HG02623 (cell line): Measurements from ENCODE around the gene CPE.

Experiments
- ATAC-seq: cut with Tn5 transposase; IDR thresholded peaks from one replicate; pipeline ENCODE4 v1.9.1; 2021; ENCODE audit warnings: moderate library complexity; ENCODE audit not compliant: unreplicated experiment

Gene CPE

DNA sequence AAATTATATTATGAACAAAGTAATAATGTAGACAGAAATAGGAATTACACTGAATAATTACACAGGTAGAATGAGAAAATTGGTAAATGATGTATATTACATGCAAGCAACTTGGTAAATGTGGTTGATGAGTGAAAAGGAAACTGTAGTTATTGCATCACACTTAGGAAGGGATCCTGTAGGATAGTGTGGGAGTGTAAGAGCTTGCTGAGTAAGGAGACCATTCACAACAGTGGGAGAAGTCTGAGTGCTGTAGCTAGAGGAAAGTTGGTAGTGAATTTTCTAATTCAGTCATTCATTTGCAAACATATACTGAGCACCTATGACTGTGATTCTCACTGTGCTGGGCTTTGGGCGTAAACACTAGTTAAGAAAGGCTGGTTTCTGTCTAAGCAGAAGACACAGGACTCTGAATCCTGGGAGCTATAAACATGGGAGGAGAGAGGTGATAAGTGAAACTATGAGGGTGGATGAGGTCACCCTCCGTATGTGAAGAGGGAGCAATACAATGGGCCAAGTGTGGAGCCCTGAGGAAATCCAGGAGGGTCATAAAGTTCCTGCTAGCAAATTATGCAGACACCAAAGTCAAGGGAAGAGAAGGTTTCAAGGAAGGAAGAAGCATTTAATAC is 14.2 kb upstream of the CPE start:
- ATAC-seq = no peak

DNA sequence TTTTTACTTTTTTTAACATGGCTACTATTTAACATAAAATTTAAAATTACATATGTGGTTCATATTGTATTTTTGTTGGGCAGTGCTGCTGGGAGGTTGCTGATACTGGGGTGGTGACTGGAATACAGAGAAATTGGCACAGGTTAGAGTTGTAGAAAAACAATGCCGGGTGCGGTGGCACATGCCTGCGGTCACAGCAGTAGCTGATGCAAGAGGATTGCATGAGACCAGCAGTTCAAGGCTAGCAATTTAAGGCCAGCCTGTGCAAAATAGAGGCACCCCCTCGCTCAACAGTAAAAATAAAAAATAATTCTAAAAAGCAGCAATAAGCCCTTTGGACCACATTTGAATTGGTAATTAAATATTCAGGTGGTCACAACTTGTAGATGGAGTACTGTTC is 11.8 kb upstream of the CPE start:
- ATAC-seq = no peak

DNA sequence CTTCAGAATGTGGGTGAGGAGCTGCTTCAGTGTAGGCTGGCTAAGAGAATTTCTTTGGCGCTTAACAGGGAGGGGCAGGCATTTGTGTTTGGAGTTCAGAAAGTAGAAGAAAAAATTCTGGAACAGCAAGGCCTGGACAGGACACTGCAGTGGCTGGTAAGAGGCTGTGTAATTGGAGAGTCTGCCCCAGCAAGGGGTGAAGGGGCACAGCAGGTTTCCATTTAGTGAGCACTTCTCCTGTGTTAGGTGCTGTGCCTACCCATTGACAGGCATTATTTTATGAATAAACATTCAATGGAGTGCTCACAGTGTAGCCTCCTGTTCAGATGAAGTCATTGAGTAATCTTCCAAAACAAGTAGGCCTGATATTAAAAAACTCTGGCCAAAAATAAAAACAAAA is 10.7 kb upstream of the CPE start:
- ATAC-seq = no peak

DNA sequence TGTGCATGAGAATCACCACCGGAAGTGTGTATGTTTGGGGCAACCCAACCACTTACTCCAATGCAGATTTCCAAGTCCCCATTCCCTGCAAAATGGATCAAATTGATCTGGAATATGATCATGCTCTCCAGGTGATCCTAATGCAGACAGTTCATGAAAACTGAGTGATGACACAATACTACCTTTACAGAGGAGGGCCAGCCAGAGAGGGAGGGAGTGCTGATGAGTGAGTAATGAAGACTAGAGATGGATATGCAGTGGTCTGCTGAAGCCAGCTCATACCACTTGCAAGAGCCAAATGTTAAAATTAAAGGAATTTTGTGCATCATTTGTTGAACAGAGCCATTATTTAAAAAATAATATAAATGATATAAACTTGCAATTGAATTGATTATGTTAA is 10.2 kb upstream of the CPE start:
- no peak for ATAC-seq

DNA sequence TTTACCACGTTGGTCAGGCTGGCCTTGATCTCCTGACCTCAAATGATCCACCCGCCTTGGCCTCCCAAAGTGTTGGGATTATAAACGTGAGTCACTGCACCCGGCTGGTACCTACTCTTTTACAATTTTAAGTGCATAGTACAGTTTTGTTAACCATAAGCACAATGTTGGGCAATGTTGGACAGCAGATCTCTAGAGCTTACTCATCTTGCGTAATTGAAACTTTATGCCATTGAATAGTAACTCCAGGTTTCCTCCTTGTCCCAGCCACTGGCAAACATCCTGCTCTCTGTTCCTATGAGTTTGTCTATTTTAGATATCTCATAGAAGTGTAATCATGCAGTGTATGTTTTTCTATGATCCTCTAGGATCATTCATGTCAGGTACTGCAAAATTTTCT is 9.3 kb upstream of the CPE start:
- ATAC-seq = no peak

DNA sequence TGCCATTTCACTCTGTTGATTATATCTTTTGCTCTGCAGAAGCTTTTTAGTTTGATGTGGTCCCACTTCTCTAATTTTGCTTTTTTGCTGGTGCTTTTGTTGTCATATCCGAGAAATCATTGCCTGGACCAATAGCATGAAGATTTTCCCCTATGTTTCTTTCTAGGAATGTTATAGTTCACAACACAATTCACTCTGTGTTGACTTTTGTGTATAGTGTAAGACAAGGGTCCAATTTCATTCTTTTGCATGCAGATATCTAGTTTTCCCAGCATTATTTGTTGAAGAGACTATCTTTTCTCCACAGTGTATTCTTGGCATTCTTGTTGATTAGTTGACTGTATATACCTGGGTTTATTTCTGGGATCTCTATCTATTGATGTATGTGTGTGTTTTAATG is 8.3 kb upstream of the CPE start:
- ATAC-seq = no peak

DNA sequence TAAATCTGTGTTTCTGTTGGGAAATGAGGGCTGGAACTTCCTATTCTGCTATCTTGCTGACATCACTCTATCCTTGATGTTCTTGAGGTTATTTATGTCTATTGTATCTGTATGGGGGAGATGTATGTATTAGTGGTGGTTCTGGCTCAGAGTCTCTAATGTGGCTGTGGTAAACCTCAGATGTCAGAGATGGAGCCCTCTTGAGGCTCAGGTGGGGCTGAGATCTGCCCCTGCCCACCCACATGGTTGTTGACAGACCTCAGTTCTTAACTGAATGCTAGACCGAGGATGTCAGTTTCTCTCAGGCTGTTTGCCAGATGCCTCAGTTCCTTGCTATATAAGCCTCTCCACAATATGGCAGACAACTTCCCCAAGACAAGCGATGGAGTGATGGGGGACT is 3.3 kb upstream of the CPE start:
- ATAC-seq = no peak

DNA sequence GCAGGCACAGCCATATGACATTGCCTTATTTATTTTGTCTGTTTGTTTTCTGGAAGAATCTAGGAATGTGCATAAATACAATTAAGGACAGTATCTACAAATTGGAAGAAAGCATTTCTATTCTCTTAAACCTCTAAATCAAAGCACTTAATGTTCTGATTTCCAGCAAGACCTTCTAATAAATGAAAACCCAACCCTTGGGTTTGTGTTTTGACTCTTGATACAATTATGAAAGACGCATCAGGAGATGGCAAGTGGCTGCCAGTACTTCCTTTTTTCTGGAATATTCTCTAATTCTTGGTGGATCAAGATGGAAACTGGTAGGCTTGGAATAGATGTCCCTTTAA is 437 bp upstream of the CPE start:
- no peak for ATAC-seq

DNA sequence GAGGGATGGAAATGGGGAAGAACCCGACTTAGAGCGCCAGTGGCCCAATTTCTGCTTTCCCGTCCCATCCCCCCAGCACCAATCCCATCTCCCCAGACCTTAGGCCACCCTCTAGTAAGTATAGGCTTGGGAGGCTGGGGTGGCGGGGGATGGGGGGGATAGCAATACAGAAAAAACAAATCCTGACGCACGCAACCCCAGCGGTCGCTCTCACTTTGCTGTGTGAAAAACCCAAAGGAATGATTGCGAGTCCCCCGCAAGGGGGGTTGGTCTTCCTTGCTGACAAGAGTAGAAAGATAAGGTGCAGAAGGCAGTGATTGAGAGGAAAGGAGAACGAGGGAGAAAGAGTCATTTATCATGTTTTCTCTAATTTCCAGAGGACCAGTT is 863 bp downstream of the CPE start:
- ATAC-seq = no peak

DNA sequence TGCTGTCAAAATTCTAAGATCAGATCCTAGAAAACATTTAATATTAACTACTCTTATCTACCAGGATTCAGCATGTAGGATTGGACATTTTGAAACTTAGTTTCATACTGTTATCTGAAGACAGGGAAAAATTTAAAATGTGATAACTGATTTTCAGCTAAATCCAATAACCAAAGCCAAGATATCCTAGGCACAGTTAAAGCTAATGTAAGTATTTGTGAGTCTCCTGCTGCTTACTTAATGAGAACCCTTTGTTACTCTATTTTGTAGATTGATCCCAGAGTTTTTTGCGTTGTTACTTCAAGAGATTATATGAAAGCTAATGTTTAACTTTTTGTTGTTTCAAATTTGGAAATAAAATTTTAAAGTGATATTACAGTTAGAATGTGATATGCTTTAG is 2.0 kb downstream of the CPE start:
- ATAC-seq = no peak

DNA sequence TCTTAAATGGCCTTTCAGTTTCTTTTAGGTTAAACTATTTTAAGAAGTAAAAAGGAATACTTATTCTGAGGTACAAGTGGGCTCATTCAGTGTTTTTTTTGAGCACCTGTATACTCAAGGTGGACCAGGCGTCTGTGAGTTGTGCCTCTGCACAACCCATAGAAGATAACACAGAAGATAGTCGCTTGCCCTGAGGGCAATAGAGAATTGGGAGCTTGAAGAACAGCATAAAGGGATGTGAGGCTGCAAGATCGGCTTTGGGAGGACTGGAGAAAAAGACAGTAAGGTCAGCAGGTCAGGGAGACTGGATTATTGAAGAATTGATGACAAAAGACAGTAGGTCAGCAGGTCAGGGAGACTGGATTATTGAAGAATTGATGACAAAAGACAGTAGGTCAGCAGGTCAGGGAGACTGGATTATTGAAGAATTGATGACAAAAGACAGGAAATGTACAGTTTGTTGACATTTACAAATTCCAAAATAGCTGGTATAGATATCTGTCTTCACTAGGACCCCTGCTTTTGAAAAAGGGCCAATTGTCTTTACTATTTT is 3.1 kb downstream of the CPE start:
- no peak for ATAC-seq

DNA sequence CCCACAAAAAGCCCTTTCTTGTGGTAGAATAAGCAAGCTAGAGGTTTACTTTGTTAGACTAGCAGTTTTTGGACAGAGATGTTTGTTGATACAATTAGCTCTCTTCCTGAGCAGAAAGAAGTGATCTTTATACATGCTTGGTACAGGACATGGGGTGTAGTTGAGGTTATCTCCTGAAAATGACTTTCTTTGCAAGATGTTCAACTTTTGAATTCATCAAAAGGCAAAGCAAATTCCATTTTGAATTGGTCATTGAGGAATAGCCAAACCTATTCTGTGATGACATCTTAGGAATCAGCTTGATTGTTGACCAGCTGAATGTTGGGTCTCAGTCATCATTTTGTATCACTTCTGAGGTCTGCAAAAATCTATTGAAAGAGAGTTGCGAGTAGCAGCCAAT is 3.8 kb downstream of the CPE start:
- no peak for ATAC-seq

DNA sequence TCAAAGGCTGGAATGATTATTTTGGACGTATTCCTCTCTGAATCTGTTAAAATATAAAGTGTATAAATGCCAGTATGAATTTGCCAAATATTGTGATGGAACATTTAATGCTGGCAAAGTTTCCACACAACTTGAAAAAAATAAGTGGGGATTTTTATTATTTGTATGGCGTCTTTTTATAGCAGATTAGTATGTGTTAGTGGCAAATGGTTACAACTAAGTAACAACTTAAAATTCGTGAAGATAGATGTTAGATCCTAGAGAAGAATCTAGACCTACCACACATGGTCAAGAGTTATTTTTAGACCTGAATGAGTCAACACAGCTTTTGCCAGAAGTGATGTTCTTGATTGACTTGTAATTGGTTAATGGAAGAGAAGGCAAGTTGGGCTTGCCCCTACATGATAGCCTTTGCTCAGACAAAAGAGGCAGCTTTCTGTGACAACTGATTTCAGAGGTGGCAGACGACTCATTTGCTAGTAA is 4.8 kb downstream of the CPE start:
- no peak for ATAC-seq

DNA sequence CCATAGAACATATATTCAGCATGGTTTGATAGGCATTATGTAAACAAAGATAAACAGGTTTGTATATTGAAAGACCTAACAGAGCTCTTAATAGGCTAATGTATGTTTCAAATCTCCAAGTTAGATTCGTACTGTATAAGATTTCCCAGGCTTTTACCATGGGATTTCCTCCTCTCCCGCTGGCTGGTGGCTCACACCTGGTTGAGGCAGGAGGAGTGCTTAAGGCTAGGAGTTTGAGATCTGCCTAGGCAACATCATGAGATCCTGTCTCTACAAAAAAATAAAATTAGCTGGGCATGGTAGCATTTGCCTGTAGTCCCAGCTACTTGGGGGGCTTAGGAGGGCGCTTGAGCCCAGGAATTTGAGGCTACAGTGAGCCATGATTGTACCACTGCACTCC is 5.4 kb downstream of the CPE start:
- no peak for ATAC-seq

DNA sequence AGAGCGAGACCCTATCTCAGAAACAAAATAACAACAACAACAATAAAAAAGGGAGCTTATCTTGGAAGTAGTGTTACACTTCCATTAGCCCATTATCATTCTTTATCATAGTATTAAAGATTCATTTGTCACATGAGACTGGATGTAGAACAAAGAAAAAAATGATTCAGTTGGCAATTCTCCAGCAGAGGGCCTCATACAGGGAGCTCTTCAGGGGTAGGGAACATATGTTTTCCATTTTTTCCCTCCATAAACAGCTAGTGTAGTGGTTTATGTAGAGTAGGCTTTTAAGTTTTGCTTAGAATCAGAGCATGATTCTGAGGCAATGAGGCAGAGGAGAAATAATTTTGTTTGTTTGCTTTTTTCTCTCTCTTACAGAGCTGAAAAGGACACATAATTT is 5.8 kb downstream of the CPE start:
- ATAC-seq = no peak

DNA sequence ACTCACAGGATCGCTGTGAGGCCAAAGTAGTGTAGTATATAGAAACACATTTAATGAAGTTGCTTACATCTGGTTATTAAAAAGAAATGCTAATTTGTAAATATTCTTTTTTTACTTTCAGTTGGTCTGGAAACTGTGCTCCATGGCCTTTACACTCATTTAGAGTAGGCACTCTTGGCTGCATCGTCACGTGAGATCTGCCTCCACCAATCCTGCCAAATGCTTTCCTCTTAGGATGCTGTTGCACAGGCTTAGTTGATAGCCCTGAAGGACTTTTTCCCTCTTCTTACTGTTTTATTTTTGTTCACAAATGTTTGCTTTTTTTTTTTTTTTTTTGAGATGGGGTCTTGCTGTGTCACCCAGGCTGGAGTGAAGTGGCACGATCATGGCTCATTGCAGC is 6.3 kb downstream of the CPE start:
- no peak for ATAC-seq

DNA sequence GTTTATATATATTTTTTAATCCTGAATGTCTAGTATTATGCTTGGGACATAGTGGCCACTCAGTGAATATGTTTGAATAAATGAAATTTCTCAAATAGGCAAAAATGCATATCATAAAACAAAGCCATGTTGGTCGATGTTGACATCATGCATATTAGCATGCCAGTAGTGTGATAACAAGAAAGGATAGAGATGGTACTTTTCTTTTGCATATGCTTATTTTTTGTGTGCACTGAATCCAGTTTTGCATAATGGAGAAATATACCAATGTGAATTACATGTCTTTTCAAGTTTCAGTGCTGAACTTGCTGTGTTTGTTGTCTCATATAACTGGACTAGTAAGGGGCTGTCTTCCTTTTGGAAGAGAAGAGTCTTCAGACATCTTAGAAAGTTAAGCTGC is 7.5 kb downstream of the CPE start:
- ATAC-seq = no peak

DNA sequence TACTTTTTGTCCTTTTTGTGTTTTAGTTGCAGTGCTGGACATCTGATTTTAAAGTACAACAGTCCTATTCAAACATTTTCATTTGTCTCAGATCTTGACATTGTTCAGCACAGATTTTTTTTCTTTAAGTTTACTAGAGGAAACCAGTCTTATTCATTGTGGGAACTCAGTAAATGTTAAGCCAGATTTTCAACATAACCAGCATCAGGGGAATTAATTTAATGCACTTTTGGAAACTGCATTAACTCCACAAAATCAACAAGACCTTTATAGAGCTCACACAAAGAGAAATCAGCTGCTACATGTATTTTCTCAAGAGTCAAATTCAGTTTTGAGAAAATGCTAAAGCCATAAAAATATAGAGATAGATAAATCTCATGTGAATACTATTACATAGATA is 9.9 kb downstream of the CPE start:
- ATAC-seq = no peak

DNA sequence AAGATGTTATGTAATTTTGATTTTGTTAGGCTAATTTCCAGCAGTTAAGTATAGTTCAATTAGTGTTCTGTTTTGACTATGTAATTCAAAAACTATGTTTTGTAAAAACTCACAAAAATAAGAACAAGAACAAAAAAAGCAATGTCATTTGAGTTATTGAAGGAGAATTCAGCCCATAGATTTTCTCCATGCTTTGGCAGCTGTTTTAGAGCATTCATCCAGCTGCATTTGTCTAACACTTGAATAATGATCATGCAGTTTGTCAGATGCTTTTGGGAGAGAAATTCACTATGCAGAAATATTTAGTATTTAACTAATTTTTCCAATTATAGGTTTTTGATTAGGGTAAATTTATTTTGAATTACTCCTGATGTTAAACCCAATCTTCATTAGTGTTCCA is 14.2 kb downstream of the CPE start:
- ATAC-seq = no peak

DNA sequence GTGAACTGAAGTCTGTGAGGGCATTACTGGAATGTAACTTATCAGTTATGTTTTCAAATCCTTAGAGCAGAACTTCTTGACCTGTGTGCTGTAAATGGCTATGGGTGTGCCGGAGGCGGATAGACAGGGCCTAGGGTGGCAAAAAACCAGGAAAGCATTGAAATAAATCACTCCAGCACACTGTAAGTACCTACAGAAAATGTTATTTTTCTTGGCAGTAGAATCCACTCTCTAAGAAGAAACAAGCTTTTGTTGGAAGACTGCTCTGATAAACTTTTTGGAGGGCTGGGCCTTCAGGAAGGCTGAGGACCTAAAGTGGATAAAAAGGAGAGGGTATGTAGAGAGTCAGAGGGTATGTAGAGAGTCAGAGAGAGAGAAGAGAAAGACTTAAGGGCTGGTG is 14.9 kb downstream of the CPE start:
- ATAC-seq = no peak

DNA sequence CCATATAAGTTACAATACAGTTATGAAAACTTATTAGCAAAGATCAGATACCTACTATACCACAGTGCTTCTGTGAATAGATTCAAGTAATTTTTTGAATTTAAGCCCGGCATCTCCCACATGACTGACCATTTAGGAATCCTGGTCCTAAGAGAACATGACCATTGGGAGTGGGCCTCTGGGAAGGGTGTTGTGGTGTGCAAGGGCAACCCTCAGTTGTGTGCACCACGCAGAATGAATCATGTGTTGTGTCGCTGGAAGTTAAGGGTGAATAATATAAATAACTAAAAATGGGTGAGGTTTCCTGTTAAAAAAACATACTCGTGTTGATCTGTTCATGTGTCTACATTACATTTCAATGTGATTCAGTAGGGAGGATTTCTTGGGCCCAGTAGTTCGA is 15.5 kb downstream of the CPE start:
- no peak for ATAC-seq

DNA sequence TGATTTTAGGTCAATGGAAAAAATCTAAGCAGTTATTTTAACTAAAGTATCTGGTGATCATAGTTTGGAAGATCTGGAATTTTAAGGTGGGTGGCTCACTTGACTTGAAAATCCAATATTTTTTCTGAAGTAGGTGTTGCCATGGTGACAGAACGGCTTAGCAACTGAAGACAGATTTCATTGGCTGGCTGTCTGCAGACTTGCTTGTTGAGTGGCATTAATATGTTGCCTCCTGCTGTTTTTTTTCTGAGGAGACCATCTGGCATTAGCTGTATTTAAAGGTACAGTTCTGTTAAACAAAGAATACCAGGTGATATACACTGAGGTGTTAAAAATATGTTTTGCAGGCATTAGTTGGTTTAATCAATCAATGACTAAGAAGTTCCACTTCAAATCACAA is 19.8 kb downstream of the CPE start:
- peak; percentile 61 for ATAC-seq

DNA sequence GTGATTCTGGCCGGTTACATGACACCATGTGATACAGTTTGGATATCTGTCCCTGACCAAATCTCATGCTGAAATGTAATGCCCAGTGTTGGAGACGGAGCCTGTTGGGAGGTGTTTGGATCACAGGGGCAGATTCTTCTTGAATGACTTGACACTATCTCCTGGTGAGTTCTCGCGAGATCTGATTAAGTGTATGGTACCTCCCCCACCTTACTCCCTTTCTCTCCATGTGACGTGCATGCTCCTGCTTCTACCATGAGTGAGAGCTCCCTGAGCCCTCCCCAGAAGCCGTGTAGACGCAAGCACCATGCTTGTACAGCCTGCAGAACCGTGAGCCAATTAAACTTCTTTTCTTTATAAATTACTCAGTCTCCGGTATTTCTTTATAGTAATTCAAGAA is 23.6 kb downstream of the CPE start:
- no peak for ATAC-seq

DNA sequence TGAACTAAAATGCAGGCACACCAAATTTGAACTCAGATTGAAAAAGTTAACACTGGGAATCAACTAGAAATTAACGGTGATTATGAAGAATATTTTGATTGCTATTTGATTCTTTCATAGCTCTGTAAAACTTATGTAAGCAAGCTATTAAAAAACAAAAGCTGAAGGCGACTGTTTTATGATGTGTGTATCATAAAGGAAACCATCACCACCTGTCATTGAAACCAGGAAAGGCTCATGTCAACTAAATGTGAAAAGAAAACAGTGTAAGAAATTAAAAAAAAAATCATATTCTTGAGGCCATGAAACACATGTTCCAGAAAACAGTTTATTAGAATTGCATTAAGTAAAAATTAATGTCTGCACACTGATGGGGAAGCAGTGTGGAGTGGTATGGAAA is 24.2 kb downstream of the CPE start:
- no peak for ATAC-seq
